GM19328 (cell line): Measurements from ENCODE around the gene CHST15.
"Not testable (repeated sequence)": the region's sequence is repeated elsewhere in the genome, so short reads cannot be mapped to it uniquely, and the experiment has no call there.

ENCODE experiments used
- ATAC-seq: cut with Tn5 transposase; IDR thresholded peaks from one replicate; pipeline ENCODE4 v1.9.1; 2021; ENCODE audit warnings: mild to moderate bottlenecking, moderate library complexity; ENCODE audit not compliant: unreplicated experiment

CHST15 gene

DNA sequence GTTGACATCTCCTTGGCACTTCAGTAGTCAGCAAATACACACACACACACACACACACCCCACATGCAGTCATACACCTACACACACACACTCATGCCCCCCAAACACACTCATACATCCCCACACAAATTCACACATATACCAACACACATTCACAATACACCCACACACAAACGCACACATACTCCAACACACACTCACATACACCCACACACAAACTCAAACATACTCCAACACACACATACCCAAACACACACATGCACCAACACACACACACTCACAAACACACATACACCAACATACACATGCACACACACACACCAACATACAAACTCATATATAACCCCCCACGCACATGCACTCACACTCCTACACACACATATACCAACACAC is 31.4 kb upstream of the CHST15 start:
- no peak for ATAC-seq

DNA sequence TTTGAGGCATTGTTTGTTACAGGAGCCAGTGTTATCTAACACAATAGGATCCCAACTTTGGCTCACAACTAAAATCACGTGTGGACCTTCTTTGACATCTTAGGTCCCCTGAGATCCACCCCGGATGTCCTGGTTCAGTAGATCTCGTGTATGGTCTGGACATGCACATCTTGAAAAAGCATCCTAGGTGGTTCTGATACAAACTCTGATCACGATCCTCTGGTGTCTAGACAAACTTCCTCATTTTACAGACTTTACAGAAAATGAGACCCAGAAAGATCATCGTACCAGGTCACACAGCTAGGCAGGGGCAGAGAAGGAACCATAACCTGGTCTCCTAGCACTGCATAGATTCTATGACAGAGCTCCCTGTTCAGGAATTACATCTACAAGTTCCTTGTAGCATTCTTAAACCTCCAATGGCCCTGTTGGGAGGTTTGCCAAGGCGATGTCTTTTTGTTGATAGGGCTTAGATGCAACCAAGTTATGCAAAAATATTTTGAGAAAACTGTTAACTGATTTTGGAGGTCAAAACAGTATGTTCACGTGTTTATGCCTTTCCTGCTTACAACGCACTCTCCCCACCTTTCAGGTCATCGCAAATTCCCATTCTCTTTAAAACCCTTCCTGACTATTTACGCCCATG is 30.8 kb upstream of the CHST15 start:
- ATAC-seq = no peak

DNA sequence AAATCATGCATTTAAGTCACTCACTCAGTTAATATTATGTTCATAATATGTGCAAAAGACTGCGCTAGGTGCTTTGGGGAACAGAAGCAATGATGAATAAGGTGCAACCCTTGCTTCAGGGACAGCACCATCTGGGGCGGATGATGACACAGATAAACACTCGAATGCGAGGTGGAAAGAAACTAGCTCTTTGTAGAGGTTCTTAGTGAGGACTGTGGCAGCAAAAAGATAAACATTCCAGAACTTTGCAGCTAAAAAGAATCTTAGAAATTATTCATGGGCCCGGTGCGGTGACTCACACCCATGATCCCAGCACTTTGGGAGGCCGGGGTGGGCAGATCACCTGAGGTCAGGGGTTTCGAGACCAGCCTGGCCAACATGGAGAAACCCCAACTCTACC is 29.8 kb upstream of the CHST15 start:
- no peak for ATAC-seq

DNA sequence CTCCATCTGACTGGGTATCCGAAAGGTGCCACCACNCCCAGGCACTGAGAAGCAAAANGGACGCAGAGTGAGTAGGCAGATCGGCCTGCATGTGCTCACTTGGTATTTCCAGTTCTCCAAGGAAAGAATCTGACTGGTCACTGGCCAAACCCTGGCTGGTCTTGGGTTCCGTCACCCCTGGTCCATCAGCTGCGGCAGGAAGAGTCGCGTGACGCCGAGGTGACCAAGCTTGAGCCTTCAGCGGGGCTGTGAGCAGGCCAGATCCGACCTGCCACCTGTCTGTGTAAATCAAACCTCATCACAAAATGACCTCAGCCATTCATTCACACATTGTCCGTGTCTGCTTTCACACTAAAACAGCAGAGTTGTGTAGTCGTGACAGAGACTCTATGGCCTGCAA is 28.8 kb upstream of the CHST15 start:
- no peak for ATAC-seq

DNA sequence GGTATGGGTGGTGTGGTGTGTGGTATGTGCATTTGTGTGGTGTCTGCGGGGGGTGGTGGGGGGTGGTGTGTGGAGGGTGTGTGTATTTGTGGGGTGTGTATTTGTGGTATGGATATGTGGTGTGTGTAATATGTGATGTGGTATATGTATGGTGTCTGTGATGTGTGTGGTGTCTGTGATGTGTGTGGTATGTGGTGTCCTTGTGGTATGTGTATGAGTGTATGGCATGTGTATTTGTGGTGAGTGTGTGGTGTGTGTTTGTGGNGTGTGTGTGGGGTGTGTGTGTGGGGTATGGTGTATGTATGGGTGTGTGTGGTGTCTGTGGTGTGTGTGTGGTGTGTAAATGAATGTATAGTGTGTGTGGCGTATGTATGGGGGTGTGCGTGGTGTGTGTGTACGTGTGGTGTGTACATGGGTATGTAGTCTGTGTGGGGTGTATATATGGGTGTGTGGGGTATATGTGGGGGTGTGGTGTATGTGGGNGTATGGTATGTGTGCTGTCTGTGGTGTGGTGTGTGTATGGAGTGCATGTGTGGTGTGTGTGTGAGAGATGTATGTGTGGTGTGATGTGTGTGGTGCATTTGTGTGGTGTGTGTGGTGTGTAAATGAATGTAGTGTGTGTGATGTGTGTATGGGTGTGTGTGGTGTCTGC is 27.1 kb upstream of the CHST15 start:
- ATAC-seq = no peak

DNA sequence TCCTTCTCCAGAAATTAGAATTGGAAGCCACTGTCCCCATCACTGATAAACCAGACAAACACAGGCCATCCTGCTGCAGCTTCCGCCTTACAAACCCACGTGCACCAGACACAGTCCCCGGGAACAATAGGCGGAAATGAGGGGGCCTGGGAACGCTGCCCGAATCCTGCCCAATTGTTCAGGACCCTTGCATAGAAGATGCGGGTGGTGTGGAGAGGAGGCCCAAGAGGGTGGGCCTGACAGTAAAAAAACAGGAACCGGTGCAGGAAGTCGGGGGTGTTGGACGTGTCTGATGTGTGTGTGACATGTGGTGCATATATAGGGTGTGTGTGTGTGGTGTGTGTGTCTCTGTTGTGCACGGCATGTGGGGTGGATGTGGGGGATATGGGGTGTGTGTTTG is 26.5 kb upstream of the CHST15 start:
- ATAC-seq = no peak

DNA sequence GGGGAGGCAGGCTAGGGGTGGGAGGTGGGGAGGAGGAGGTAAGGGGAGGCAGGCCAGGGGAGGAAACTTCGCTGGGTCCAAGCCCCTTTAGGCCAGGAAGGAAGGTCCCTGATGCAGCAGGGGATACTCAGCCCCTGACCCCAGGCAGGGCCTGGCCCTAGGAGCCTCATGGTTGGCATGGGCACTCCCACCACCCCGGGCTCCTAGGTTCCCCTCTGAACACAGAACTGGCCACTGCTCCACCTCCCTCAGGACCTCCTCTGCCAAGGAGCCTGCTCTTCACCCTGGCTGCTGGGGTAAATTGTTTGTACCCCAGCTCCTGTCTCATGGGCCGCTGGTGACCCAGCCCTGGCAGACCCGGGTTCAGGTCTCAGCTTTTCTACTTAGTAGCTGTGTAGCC is 25.8 kb upstream of the CHST15 start:
- ATAC-seq = no peak

DNA sequence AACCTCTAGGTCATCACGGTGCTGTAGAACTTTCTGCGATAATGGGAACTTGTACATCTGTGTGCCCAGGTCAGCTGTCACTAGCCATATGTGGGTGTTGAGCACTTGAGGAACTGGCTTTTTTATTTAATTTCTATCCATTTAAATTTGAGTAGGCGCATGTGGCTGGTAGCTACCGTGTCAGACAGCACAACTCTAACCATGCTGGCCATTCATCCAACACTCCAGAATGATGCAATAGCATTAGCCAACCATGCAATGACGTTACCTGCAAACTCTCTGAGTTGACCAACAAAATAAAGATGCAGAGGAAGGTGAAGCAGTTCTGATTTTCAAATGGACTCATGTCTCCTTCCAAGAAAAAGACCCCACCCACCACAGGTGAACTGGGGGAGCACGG is 24.4 kb upstream of the CHST15 start:
- no peak for ATAC-seq

DNA sequence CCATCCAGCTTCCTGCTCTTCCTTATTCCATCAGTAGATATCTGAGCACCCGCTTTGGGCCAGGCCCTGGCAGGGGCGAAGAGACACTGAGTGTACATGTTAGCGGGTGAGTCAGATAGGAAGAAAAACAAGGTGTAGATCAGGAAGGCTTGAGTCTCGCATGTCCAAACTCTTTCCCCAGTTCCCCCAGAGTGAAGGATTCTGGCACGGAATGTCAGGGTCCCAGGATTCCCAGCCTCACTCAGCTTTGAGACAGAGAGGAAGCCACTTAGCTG is 24.1 kb upstream of the CHST15 start:
- ATAC-seq = no peak

DNA sequence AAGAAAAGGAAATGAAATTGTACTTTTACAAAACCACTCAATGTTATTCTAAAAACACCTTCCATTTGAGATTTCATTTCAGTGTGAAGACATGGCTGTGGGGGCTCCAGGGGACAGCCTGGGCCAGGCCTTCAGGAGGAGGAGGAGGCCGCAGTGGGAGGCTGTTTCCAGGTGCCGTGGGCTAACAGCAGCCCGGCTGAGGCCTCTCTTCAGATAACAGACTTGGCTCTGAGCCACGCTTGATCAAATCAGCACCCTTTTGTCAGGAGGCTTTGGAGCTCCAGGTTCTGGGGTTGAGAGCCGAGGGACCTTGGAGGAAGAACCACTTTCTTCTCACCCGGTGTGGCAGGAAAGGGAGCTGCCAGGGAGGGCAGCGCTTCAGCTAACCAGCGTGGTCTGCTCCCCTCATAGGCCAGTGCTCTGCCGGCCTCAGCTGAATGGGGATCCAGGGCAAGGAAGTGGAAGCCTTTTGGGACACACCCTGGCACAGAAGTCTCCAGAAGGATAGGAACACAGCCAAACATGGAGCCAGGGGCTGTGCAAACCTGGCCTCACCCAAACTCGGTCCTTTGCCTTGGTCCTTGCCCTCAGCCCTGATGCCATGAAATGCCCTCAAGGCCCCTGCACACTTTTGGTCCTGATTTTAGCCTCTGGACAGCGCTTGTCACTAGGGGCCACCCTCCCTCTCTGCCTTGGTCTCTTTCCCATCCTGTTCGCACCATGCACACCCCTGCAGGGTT is 23.5 kb upstream of the CHST15 start:
- ATAC-seq = no peak

DNA sequence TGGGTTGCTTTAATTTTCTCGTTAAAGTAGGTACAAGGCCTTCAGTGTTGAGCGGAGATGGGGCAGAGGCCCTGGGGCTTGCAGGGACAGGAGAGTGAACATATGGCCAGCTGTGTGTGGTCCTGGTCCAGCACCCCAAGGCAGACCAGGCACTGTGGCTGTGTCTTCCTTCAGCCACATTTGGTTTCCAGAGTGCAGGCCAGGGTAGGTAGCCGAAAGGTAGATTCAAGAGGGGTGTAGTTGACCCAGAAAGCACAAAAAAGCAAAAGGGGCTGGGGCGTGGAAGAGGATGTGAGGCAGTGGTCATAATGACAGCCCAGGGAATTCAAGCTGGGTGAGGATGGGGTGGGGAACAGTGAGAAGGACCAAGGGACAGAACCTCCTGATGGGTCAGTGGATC is 21.3 kb upstream of the CHST15 start:
- ATAC-seq = no peak

DNA sequence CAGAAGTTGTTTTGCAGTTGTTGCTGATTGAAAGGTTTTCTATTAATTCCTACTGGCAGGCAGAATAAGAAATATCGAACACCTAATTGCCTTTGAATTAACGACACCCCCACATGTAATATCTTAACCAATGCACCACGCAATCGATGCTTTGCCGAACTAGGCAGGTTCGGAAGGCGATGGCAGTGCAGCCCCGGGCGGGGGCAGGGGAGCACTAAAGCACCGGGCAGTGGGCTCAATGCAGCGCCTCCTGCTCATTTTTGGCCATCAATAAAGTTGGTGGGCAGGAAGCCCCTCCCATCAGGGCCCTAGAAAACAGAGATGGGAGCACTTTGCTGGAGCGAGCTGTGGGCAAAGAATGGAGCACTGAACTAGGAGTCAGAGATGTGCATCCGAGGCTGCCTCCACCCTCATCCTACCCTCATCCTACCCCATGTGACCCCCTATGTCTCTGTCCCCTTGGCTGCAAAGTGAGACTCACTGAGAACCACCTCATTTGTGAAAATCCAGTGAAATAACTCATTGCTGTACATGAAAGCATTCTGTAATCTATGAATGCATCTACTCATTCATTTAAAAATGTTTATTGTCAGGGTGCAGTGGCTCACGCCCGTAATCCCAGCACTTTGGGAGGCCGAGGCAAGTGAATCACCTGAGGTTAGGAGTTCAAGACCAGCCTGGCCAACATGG is 19.6 kb upstream of the CHST15 start:
- ATAC-seq = no peak

DNA sequence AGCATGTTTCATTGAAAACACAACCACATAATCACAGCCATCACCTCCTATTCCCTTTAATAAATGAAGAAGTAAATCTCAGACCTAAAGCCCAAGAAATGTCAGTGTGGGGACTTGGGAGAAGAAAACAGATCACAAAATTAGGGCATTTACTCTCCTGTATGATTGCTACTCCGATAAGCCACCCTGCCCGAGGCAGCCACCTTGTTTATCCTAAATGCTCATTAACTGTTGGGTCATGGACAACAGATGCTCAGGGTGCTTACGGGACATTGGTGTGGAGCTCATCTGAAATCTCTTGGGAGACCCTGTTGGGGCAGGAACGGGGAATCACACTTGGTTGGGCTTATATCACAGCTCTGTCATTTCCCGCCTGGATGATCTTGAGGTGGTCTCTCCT is 17.5 kb upstream of the CHST15 start:
- no peak for ATAC-seq

DNA sequence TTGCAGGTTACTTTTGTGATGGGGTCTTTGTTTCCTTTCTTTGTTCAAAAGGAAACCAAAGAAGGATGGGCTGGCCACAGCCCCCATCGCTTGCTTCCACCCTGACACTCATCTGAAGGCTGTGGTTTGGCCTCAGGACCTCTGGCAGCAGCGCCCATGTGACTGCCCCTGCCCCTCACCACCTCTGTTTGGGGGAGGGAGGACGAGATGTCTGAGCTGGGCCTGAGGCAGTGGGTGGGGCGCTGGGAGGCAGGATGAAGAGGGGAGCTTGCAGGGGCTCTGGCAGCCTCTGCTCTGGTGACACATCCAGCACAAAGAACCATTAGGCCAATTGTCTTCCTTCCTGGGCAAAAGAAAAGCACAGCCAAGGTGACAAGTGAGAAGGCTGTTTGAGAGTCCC is 15.9 kb upstream of the CHST15 start:
- ATAC-seq = no peak

DNA sequence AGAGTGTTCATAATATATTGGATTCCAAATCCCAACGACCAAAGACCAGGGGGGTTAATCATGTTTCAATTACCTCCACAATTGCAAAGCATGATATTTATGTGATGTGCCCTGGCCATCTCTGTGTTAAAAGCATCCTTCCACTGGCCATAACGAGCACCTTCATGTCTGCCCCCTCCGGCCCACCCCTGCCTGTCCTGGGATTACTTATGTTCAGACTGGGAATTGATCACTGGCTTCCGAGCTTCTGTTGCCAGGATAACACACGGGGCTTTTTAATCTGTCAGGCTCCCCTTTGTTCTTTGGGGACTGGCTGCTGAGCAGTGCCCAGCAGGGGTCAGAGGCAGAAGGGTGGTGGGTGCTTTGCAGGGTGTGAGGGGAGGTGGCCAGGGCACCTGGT is 13.7 kb upstream of the CHST15 start:
- no peak for ATAC-seq

DNA sequence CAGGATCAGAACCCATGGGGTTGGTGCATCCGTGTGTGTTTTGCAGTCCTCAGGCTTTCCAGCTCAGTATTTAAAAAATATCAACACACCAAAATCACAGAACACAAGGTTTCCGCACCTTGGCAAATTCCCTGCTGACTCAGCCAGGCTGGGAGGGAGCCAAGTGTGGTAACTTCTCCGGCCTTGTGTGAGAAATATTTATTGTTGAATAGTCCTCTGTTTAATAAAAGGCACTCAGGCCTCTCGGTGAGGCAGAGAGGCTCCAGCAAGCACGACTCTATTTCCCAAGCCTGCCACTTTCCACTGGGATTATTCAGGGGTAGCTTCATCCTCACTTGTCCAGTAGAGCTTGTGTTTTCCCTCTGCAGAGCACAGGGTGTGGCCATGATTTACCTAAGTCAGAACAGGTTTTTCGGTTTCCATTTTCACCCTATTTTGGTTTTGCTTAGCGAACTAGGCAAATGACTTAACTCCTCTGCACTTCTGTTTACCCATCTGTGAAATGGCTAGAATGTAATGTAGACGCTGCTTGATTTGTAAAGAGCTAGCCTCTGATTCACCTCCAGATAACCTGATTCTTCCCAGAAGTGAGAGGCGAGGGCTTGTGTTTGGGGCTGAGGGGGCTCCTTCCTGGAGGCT is 13.0 kb upstream of the CHST15 start:
- peak; percentile 83 for ATAC-seq

DNA sequence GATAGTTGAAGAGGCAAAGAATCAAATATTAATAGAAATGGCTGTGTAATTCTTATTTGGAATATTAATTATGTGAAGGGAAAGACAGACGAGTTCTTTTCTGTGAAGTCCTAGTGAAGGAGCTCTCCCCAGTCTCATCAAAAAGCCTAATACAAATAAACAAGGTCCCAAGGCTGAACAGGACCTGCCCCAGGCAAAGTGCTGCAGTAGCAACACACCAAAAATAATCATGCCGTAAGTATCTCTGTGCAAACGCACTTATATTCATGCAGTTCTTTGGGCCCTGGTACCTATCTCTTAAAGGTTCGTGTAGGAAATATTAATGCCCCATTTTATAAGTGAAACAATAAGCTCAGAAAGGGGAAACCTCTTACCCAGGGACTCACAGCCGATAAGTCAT is 12.2 kb upstream of the CHST15 start:
- no peak for ATAC-seq

DNA sequence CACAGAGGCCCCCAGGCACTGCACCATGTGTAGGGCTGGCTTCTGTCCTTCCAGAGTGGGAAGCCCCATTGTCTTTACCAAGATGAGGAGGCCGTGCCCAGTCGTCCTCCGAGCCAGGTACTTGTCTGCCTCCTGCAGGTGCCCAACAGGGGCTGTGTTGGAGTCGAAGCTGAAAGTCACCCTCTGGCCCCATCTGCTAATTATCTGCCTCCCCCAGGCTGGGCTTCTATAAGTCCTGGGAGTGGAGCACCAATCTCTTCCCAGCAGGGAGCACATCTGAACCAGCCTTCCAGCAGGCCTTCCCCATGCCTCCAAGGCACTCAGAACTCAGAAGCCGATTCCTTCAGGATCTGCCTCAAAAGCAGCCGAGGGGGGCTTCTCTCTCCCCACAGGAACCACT is 11.6 kb upstream of the CHST15 start:
- ATAC-seq = no peak

DNA sequence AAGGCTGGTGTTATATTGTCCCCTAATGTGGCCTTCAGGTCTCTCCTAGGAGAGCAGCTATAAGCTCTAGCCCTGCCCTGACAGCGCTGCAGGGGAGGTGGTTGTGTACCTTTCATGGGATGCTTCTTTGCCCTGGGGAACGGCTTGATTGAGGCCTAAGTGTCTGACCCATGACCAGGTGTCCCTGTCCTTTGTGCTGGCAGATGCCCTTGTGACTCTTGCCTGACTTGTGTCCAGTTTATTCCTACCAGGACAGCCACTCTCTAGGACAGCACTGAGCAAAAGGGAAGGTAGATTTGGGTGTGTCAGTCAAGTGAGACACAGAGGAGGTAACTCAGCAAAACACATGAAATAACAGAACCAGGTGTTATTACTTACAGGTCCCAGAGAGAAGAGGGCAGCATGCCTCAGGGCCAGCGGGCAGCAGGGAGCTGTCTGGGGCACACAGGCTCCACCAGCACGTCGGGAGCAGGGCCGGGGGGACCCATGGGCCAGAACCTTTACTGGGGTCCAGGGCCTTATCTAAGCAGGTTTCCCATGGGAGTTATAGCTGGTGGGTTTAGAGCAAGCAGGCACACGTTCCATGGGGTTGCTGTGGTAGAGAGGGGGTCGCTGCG is 10.7 kb upstream of the CHST15 start:
- ATAC-seq = no peak

DNA sequence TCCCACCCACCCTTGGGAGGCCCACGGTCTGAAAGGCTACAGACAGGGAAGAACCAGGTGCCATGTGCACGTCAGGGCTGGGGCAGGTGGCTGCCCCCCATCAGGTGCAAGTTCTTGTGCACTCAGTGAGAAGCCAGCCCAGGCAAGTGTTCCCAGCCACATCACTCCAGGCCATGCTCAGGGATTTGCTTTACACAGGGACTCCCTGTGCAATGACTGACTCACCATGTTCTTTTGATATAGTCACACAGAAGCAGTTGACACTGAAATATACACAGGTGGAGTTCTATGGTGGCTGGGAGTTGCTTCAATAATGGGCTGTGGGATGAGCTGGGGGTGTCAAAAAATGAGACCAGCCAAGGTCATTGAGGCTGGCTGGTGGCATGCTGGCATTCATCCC is 8.0 kb upstream of the CHST15 start:
- ATAC-seq = no peak

DNA sequence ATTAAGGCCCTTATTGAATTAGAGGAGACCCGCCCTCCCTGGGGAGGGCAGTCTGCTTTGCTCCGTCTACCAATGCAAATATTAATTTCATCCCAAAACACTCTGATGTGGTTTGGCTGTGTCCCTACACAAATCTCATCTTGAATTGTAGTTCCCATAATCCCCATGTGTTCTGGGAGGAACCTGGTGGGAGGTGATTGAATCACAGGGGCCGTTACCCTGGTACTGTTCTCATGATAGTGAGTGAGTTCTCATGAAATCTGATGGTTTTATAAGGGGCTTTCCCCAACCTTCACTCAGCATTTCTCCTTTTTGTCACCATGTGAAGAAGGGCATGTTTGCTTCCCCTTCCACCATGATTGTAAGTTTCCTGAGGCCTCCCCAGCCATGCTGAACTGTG is 7.3 kb upstream of the CHST15 start:
- not testable (repeated sequence) for ATAC-seq
